GM19238 (cell line): ENCODE results near the gene FIG4.
"Not testable (repeated sequence)": the region's sequence is repeated elsewhere in the genome, so short reads cannot be mapped to it uniquely, and the experiment has no call there.

Experiments used
- DNase-seq: peaks from one replicate; pipeline ENCODE4 v3.0.0; 2011; ENCODE audit warnings: low spot score; ENCODE audit not compliant: insufficient read length

FIG4 gene

DNA sequence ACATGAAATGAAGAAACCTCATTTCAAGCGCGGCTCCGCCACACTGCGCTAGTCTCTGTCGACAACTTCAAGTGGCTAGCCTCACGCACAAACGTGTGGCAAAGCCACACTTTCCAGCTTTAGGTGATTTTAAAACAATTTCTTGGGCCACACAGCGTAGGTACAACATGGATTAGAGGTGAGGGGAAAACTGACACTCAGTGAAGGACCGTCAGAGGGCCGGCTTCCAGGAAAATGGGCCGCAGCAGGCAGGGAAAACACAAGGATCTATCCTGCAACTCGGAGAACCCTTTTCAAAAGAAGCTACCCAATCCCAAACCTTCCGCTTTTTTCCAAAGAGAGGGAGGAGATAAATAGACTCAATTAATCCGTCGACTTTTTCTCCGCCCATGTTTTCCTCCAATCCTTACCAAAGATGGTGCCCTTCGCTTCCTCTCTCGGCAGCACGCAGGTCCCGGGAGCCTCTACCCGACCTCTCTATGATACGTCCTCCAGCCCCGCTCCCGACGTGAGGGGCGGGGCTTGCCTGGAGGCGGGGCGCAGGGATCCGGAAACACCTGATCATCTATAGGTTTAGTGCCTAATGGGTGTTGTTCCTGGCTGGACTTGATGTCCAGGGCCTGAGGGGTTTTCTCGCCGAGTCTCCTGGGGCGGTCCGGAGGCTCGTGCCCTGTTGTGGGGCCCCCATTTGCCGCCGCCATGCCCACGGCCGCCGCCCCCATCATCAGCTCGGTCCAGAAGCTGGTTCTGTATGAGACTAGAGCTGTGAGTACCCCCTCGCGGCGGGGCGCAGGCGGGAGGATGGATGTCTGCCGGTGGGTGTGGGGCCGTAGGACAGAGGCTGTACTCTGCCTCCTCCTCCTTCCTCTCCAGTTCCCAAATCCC is at the start of gene FIG4, which contains the start of gene AK9:
Gene FIG4, plus strand, starts transcription at position 560 of the 885 bp plus-strand sequence. Its CDS starts 140 bp downstream, at position 700.
Gene AK9, minus strand, starts transcription at position 466 of the 885 bp plus-strand sequence. CDS start 15,457 bp downstream, outside the sequence.
- DNase-seq: peak; percentile 66

- no peak for DNase-seq
These were observed 47.0 kb upstream of the FIG4 start for GRCh38 chr6:109644131-109644530.

DNA sequence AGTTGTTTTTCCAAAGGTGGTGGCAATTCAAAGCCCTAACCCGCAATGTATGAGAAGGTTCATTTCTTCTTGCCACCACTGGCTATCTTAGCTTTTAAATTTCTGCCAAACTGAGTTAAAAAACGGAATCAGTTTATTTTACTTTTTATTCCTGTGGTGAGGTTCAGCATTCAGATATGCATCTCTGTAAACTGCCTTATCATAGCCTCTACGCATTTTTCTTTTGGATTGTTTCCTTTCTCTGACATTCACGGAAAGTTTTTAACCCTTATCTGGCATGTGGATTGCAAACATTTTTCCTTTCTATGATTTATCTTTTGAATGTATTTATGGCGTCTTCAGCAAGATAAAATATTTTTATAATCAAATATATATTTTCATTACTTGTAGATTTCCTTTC is 37.8 kb upstream of the FIG4 start:
- no peak for DNase-seq

GRCh38 chr6:109655761-109656262 is 35.3 kb upstream of the FIG4 start:
- DNase-seq: no peak

GRCh38 chr6:109660526-109661320 is 30.4 kb upstream of the FIG4 start:
- no peak for DNase-seq

DNA sequence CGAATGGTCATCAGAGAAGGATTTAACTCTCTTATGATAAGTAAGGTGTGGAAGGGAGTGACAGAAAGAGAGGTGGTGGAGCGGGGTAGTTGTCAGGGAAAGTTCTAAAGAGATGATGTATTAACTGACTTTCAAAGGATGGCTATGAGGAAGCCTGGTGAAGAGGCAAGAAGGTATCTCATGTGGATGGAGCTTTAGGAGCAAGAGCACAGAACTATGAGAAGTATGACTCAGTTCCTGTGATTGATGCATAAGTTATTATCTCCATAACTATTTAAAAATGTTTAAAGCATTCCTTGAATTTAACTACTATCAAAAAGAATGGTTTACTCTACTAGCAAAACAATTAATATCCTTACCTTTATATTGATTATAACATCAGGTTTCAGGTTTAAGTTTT is 28.9 kb upstream of the FIG4 start:
- DNase-seq: no peak

- DNase-seq: no peak
These were observed 21.3 kb upstream of the FIG4 start for GRCh38 chr6:109669811-109670210.

DNA sequence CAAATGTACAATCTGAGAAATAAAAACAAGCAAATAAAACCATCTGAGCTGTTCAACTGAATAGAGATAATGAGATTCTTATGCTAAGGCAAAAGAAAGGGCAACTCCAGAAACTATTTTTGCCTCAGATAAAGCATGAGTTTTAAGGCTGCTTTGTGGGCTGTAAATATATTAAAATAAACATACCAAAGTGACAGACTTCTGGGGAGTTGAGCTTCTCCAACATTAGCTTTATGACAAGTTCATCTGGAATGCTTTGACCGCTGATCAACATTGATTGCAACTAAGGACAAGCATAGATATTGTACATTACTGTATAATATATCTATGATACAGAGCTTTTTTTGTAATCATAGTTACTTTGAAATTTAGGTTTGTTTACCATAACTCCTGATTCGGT is 19.4 kb upstream of the FIG4 start:
- no peak for DNase-seq

- DNase-seq: no peak
These were observed 18.9 kb upstream of the FIG4 start for GRCh38 chr6:109672175-109672574.

DNA sequence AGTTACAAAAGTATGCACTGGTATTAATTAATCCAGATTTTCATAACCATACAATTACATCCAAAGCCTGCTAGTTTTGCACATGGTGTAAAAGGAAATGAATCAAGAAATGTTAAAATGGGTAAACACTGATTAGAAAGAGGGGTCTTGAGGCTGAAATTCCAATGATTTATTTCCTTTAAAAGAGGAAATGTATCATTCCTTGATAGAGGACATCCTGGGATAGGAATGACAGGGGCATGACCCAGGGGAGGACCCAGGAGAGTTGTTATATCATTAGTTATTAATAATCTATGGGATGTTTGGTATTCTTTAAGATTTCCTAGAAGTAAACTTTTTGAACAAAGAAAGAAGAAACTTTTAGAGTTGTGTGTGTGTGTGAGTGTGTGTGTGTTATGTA is 18.3 kb upstream of the FIG4 start:
- DNase-seq: no peak

- no peak for DNase-seq
These were observed 14.4 kb upstream of the FIG4 start for GRCh38 chr6:109676724-109677123.

GRCh38 chr6:109678240-109678639 is 12.9 kb upstream of the FIG4 start:
- no peak for DNase-seq

DNA sequence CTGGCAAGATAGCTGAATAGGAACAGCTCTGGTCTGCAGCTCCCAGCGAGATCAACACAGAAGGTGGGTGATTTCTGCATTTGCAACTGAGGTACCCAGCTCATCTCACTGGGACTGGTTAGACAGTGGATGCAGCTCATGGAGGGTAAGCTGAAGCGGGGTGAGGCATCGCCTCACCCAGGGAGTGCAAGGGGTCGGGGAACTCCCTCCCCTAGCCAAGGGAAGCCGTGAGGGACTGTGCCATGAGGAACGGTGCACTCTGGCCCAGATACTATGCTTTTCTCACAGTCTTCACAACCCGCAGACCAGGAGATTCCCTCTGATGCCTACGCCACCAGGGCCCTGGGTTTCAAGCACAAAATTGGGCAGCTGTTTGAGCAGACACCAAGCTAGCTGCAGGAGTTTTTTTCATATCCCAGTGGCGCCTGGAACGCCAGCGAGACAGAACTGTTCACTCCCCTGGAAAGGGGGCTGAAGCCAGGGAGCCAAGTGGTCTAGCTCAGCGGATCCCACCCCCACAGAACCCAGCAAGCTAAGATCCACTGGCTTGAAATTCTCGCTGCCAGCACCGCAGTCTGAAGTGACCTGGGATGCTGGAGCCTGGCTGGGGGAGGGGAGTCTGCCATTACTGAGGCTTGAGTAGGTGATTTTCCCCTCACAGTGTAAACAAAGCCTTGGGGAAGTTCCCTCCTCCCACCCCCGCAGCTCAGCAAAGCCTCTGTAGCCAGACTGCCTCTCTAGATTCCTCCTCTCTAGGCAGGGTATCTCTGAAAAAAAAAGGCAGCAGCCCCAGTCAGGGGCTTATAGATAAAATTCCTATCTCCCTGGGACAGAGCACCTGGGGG is 12.2 kb upstream of the FIG4 start:
- DNase-seq: not testable (repeated sequence)

DNA sequence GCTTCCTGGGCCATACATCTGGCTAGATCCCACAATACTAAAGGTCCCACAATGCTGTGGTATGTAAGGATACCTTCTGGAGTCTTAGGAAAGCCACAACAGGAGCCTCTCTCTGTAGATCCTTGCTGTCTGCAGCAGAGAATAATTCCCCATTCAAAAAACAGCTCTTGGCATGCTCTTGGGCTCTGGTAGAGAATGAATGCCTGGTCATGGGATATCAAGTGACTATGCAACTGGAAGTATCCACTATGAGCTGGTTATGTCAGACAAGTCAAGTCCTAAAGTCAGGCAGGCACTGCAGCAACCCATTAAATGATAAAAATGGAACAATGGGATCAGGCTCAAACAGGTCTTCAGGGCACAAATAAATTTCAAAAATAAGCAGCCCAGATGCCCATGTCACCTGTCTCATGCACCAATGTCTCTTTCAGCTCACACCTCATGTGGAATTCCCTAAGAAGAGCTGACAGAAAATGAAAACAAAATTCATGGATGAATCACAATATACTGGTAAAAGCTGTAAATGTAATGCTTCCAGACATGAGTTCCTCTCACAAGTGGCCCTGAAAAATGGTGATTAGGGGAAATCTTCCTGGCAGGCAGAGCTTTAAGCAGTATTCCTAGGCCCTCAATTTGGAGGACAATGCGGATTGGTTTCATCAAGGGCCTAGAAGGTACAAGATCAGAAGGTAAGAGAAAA is 4.4 kb upstream of the FIG4 start:
- DNase-seq: no peak

DNA sequence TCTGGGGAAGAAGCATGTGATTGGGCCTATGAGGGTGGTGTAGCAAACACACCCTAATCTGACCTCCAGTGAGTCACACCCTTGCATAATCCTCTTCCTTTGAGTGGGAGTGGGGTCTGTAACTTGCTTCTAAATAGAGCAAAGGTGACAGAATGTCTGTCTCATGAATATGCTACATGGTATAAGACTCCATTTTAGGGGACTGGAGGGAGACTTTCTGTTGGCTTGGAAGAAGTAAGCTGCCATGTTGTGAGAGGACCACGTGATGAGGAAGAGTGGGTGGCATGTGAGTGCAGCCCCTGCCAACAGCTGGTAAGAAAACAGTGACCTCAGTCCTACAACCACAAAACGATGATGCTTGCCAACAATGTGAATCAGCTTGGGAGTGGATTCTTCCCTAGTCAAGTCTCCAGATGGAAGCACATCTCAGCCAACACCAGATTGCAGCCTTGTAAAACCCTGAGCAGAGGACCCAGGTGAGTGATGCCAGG is 3.8 kb upstream of the FIG4 start:
- no peak for DNase-seq

DNA sequence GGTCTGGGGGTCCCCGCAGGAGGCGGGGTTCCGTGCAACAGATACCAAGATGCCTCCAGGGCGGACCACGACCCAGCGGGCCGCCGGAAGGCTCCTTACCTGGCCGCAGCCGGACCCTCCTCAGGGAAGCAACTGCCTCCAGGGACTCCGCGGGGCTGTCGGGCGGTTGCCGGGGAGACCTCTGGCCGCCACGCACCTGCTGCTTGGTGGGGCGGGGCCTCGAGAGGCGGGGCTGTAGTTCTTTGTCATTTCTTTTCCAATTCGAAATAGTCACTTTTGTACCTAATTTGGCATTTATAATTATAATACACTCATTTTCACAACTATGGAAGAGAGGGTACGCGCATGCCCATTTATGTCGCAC is 741 bp upstream of the FIG4 start:
- DNase-seq: peak; percentile 45

GRCh38 chr6:109693111-109693510 is 2.0 kb downstream of the FIG4 start:
- DNase-seq: no peak

GRCh38 chr6:109695468-109695867 is 4.4 kb downstream of the FIG4 start:
- DNase-seq: no peak

GRCh38 chr6:109696355-109696754 is 5.3 kb downstream of the FIG4 start:
- no peak for DNase-seq

- no peak for DNase-seq
These were observed 10.1 kb downstream of the FIG4 start for GRCh38 chr6:109701221-109701620.
